CD4-positive, alpha-beta T cell treated with Interleukin-15 for 1 hour (primary cell): Measurements from ENCODE around the gene TTC38.
A peak's percentile ranks its signal among the peaks of the same experiment; 100 is the strongest.

Experiments
- DNase-seq: peaks from one replicate; pipeline ENCODE4 v3.0.0-alpha.2; 2020

Gene TTC38

DNA sequence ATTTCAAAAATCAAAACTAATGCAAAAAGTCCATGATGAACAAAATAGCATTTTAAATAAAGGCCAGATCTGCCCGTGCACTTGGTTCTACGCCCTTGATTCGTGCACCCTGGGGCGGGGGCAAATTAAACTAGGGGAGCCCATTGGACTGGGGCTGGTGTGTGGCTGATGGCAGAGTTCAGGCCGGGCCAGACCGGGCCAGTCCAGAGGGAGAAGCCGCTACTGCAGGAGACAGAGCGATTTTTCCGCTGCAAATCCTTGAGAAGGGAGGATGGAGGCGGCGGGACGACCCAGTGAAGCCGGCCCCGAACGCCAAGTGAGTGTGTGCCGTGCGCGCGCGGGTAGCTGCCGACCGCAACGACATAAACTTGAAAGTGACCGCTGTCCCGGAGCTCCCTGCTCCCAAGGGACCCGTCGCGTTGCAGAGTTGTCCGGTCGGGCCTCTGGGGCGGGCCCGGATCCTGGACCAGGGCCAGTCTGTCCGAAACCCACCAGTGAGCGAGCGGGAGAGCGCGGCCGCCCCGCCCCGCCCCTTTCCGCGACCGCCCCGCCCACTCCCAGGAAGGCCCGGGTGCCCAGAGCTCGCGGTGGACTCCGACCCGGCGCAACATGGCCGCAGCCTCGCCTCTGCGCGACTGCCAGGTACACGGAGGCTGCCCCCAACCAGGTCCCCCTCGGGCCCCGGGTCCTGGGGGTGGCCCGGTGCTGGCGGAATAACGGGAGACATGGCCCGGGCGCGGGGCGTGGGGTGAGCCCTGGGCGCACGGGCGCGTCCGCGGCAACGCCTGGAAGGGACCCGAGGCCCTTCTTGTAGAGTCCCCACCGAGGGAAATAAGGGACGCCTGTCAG, at the start of gene TTC38:
Gene TTC38, plus strand, starts transcription at position 578 of the 849 bp plus-strand sequence. Its CDS starts 32 bp downstream, at position 610.
- DNase-seq = peak; percentile 61

DNA sequence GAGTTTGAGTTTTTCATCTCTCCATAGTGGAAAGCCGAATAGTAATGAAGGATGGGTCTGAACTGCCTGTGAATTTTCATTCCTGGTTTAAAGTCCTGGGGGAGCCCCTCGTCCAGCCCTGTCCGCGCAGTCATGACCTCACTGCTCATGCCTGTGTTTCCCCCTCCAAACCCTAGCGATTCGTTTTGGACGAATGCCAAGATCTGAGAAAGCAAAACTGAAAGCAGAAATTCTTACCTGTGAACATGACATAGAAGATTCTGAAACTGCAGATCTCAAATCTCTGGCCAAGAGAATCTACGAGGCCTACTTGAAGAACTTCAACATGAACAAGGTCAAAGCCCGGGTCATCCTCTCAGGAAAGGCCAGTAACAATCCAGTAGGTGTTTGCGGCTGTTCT, 48.2 kb upstream of the TTC38 start:
- no peak for DNase-seq

DNA sequence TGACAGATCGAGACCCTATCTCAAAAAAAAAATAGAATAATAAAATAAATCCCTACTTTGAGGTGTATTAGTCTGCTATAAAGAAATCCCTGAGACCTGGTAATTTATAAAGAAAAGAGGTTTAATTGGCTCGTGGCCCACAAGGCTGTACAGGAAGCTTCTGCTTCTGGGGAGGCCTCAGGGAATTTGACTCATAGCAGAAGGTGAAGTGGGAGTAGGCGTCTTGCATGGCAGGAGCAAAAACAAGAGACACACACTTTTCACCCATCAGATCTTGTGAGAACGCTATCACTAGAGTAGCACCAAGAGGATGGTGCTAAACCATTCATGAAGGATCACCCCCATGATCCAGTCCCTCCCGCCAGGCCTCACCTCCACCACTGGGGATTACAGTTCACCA, 46.9 kb upstream of the TTC38 start:
- no peak for DNase-seq

DNA sequence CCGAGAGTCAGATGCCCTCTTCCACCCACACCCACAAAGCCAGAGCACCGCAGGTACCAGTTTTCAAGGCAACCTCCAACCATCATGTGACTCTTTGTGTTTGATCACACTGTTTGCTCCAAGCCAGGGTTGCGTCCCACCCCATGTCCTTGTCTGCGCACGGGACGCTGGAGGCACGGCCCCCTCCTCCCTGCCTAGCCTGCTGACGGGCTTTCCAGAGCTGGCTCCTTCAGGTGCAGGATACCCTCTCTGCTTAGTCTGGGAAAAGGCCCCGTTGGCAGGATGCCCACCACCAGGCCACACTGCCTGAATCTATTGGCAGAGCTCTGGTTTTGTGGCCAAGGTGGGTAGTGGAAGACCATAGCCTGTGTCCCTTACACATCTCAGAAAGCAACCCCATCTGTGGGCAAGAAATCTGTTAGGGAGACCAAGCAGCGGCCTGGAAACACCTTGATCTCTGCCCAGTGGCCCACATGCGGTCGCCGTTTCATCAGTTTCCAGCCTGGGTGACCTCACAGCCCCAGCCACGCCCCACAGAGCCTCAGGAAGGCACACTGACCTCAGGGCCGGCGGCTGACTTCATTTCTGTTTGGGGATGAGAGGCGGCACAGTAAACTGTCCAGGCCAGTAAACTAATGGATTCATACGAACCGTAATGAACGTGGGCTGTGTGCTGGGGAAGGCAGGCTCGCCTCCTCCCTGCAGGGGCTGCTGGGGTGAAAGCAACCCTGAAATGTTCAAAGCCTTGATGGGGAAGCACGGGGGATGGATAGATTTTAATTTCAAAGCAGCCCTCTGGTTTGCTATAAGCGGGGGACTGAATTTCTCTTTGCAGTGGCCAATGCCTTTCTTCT, 43.5 kb upstream of the TTC38 start:
- no peak for DNase-seq

DNA sequence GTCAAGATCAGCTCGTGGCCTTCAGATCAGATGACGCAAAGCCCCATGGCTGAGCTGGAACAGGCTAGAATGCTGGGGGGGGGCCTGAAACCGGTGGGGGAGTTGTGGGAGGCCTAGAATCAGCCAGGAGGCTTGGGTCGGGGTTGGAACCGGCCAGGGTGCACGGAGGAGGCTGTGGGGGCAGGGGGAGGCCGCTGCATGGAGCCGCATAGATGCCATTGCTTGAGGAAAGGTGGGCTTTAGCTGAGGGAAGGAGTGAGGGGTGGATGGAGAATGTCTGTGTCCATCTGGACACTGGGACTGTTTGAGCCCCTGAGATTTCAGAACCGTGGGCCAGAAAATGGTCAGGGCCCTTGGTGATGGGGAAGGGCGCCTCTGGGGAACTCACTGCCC, 42.9 kb upstream of the TTC38 start:
- DNase-seq = no peak

DNA sequence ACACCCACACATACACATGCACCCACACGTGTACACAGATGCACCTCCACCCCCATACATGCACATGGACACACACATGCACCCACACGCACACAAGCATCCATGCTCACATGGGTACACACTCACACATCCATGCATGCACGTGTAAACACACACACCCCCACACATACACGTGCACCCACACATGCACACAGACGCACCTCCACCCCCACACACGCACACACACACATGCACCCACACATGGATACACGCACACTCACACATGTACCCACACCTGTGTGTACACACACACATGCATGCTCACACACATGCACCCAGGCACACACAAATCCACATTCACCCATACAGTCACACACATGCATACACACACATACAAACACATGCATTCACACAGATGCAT, 42.2 kb upstream of the TTC38 start:
- DNase-seq = no peak

DNA sequence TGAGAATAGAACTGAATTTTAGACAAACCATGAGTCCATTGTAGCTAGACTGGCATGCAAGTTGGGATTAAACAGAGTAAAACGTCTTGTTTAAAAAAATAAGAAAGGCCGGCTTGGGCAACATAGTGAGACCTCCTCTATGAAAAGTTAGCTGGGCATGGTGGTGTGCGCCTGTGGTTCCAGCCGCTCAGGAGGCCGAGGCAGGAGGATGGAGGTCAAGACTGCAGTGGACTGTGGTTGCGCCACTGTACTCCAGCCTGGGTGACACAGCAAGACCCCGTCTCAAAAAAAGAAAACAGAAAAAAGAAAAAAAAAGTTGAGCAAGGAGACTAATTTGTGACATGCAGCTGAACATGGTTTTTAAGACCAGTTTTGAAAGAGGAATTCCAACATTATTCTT, 41.2 kb upstream of the TTC38 start:
- DNase-seq = no peak

DNA sequence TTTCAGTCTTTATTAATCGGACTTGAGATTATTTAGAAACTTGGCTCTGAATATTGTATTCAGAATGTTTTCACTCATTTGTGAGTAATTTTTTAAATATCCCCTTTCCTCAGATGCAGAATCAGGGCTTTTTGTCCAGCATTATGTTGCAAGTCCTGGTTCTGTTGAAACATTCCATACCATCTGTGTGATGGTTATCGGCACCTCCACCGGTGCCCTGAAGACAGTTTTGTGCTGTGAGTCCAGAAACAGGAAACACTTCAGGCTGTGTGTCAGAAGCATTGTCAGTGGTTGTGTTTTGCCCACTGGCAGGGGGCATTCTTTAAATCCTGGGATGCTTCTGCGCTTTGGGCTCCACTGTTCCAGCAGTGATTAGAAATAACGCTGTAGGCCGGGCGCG, 38.1 kb upstream of the TTC38 start:
- no peak for DNase-seq

DNA sequence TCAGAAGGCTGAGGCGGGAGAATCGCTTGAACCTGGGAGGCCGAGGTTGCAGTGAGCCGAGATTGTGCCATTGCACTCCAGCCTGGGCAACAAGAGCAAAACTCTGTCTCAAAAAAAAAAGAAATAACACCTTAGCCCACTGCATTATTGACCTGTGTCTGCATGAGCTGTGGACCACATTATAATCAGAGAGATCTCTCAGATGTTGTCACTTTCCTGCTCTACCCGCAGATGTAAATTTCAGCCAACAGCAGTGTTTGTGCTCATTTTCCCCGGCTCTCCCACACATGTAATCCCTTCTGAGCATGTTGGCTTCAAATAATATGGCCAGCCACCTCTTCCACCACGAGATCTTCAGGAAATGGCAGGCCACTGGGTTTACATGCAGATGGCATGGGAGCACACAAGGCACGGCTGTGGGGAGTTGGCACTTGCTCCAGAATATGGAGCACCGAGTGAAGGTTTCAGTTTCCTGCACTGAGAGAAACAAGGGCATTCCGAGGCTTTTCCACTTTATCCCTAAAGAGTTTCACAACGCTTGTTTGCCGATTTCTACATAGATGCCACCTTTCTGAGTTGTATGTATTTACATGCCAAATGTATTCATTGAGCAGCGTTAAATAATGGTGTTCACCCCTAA, 37.4 kb upstream of the TTC38 start:
- no peak for DNase-seq

DNA sequence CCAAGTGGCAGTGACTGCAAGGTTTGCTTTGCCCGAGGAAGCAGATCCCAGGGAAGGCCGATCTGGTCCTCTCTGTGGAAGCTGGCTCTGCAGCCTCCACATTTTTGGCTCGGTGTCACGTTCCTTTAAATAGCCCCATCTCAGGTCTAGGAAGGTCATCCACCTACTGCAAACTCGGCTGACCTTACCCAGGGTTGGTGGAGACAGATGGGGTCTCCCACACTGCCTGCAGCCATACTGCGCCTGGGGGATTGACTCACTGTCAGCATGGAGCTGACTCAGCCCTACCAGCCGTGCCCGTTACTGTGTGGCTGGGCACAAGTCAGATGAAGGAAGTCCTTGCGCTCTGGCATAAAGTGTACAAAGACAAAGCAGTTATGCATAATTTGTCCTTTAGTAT, 34.6 kb upstream of the TTC38 start:
- peak; percentile 38 for DNase-seq

DNA sequence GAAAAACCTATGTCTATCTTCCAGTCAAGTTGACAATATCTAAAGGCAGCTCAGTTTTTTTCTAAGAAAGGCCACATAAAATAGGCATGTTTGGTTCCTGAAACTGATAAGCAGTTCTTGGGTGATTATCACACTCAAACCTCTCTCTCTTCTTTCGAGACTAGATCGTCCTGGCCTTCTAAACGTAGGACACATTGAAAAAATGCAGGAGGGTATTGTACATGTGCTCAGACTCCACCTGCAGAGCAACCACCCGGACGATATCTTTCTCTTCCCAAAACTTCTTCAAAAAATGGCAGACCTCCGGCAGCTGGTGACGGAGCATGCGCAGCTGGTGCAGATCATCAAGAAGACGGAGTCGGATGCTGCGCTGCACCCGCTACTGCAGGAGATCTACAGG, 32.8 kb upstream of the TTC38 start:
- no peak for DNase-seq

DNA sequence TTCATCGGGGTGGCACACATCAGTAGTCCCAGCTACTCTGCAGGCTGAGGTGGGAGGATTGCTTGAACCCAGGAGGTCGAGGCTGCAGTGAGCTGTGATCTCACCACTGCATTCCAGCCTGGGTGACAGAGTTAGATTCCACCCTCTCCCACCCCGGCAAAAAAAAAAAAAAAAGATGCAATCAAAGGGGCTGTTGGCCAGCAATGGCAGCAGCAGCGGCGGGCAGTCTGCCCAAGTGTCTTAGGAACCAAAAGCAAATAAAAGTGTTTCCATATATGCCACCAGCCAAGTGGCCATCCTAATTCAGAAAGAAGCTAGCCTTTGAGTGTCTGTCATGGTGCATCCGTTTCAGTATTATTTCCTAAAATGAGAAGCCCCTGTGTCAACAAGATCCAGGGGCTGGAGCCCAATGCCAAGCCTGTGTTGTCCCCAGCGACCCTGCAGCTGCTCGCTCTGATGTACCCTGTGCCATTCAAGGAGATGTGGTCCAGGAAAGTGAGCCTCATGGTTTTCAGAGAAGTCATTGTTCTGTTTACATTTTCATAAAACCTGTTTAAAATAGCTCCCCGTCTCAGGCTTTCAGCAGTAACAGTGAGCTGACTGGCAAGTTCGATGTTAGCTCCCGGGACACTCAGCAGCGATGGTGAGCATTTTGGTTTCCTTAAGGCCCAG, 30.2 kb upstream of the TTC38 start:
- no peak for DNase-seq

DNA sequence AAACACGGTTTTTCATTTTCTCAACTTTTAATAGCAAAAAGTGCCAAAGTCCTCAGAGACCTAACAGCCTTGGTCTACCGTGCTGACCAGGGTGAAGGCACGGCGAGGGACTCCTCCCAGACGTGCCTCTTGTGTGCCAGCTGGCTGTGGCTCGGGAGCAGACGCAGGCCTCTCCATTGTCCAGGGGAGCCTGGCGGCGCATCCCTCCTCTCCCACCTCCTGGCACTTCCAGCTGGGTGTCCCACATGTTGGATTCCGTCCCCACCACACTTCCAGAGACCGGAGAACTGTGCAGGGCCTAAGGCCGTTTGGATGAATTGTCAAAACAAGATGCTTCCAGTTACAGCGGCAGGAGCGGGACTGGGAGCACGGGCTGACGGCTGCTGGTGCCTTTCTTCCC, 29.3 kb upstream of the TTC38 start:
- no peak for DNase-seq

DNA sequence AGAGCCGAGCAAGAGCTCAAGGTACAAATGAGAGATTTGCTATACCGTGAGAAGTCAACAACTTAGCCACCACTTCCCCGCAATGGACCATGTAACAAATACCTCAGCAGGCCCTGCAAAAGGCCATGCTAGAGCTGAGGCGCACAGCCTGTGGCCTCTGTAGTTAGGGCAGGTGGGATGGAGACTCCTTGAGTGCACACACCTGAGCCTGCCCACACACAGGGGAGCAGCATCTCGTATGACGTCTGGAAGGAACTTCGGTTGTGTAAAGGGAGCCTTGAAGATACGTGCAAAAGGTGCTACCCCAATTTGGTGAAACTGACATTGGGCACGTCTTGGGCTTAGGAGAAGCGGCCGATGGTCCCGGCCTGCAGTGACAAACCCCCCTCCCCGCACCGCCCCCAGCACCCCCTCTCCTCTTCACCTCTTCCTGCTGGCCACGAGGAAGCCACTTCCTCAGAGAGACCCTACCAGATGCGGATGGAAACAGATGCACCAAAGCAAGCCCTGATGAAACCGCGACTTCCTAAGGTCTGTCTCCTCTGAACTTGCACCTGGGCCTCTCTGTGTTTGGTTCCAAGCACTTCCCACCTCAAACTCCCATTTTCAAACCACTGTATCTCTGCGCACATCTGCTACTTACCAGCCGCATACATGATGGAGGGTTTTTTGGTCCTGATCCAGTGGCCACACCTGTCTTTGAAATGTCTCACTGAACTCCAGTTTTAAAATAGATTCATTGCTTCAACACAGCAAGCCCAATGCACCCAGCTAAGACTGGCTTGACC, 28.4 kb upstream of the TTC38 start:
- DNase-seq = no peak

DNA sequence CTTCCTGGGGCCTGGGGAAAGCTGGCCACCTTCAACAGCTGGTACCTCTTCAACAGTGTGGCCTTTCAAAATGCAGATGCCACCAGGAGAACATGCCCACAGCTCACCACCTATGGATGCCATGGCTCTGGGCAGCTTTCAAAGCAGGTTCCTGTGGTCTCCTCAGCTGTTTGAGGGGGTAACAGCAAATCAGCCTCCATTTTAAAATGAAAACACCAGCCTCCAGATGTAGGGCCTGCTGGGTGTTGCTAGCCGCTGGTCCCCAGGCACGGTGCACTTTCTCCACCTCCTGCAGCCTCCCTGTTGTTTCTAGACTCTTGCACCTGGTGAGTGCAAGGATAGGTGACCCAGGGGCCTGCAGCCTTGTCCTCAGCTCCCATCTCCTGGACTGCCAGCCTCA, 27.7 kb upstream of the TTC38 start:
- no peak for DNase-seq

DNA sequence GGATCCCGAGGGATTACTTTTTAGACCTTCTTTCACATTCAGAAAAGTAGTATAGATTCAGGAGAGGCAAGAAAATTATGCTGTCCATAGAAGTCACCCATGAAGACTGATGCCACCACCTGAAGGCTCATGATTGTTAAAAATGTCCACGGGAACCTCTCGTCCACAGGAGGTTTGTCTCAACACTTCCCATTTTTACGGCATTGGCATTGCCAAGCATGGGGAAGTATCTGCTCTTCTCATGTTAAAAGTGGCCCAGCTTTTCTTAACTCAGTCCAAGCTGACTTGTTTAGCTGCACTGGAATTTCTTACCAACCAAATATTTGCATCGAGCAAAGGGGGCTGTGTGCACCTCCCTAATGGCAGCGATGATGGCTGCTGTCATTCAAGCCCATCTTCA, 27.3 kb upstream of the TTC38 start:
- DNase-seq = no peak

DNA sequence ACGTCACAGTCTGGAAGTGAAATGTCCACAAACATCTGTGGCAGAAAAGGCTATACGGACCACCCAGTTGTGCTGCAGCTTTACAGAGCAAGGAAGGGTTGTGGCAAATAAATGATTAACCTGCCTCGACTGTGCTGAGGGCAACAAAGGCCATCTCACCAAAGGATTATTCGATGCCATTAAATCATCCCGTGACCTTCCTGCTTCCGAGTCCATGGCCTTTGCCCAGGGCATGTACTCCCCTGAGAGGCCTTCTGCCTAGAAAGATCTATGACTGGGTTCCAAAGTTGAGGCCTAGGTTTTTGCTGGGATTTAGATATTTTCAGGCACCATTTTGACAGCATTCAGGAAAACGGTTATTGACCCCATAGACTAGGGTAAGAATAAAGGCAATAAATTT, 26.9 kb upstream of the TTC38 start:
- no peak for DNase-seq

DNA sequence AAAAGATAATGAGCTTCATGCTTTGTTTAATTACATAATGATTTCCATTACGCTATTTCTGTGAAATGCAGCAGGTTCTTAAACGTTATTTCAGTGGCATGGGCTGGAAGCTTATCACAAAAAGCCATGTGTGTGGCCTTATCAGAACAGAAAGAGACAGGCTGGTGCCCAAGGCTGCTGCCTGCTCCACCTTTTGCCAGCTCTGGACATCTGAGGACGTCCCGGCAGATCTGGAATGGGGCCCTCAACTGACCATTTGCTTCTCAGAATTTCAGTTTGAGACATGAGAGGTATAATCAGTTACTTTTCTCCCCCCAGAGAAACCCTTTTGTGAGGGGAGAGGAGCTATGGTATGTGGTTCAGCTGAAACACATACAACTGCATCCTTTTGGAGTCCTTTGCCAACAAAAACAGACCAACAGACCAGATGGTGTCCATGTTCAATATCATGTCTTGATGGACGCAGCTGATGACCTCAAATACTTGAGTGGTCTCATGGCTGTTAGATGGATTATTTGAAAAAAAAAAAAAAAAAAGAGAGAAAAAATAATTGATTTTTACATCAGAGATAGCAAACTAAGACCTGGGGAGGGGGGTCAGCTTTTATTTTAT, 26.3 kb upstream of the TTC38 start:
- no peak for DNase-seq

DNA sequence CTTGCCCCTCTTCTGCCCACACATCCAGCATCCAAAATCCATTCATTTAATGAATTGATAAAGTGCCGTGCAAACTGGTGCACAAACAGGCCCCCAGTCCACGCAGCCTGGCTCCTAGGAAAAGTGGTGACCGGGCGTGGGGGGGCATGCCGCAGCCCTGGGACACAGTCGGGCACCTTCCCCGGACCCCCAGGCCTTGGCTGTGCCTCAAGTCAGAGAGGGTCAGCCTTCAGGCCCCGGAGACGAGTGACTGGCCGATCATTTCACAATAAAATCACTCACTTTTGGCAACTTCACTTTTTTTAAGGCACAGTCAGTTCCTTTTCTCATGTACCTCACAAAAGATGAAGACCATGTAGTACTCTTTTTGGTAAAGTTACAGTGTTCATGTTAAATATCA, 25.7 kb upstream of the TTC38 start:
- DNase-seq = no peak

DNA sequence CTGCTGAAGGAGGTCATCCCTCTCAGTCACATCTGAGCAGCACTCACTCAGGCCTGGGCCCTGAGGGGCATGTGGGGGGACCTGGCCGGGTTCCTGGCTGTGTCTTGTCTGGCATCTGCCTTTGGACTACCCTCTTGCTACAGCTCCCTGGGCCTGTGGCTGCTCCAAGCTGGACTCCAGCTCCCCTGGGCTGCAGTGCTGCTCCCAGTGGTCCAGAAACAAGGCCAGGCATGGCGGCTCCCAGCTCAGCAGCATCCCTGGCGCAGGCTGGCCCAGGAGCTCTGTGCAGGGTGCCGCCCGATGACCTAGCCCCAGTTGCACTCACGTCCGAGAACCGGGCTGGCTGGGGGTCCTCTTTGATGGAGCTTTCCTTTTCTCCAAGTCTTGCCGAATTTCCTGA, 23.0 kb upstream of the TTC38 start:
- DNase-seq = no peak

DNA sequence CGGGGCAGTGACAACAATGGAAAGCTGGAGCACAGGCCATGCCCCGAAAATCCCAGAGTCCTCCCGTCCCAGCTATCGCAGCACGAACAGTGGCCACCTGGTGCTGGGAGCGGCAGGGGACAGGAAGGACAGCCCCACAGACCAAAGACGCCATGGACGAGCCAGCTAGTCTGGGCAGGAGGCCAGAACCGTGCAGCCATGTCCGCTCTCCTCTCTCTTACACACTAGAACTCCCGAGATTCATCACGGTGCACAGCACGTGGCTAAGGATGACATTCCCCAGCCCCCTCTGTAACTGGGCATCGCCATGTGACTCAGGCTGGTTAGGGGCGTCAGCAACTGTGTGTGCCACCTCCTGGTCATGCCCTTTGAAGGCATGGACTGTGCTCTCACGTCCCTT, 22.3 kb upstream of the TTC38 start:
- no peak for DNase-seq

DNA sequence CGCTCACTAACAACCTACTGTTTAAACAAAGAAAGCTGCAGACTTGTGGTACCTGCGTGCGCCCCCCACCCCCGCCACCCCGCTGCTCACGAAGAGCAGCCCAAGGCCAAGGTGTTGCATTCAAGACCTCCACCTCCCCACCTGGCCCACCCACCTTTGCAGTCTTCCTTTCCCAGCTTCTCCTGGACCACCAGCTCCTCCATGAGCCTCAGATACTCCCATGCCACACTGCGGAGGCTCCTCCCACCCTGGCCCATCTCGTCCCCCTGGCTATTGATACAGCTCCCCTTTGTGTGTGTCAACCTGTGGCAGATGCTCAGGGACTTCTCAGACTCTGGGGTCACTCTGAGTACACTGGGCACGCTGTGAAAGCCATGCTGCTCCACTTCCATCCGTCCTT, 21.6 kb upstream of the TTC38 start:
- DNase-seq = no peak
